Adipocyte (in vitro differentiated cells): ENCODE results near the gene PPFIA3.

Source experiments
- DNase-seq: peaks from one replicate; pipeline ENCODE4 v3.0.0-alpha.2; 2015; ENCODE audit warnings: low read depth
- H3K27me3 ChIP-seq: replicated peaks from 2 replicates; pipeline ENCODE4 v1.7.0; 2013; ENCODE audit warnings: mild to moderate bottlenecking, low read length, moderate library complexity; ENCODE audit not compliant: control insufficient read depth, insufficient read depth
- H3K36me3 ChIP-seq: 2 replicates; pipeline ENCODE4 v1.7.0; 2013; ENCODE audit warnings: low read length, mild to moderate bottlenecking, moderate library complexity; ENCODE audit not compliant: control insufficient read depth, insufficient read depth, severe bottlenecking
- H3K4me1 ChIP-seq: 2 replicates; pipeline ENCODE4 v1.7.0; 2013; ENCODE audit warnings: mild to moderate bottlenecking, low read length, moderate library complexity; ENCODE audit not compliant: control insufficient read depth, insufficient read depth
- H3K4me3 ChIP-seq: 2 replicates; pipeline ENCODE4 v1.7.0; 2013; ENCODE audit warnings: mild to moderate bottlenecking, low read length, moderate library complexity
- H3K9ac ChIP-seq: 2 replicates; pipeline ENCODE4 v1.7.0; 2013; ENCODE audit warnings: mild to moderate bottlenecking, low read length, moderate library complexity
- H3K9me3 ChIP-seq: 2 replicates; pipeline ENCODE4 v1.7.0; 2013; ENCODE audit warnings: mild to moderate bottlenecking, low read length, moderate library complexity; ENCODE audit not compliant: control insufficient read depth

The PPFIA3 gene

GRCh38 chr19:49106648-49107135 lies 12.7 kb upstream of the PPFIA3 start:
- Histone ChIP-seq H3K36me3 (peaks cover 73% of the 10 kb centered on the region), H3K4me1 (peaks cover 17% of the 10 kb centered on the region), H3K4me3 (no peak overlapping the region), H3K9me3 (no peaks in the 10 kb centered on the region), H3K9ac (no peak overlapping the region), H3K27me3 (no peaks in the 10 kb centered on the region)
- peak; percentile 70 for DNase-seq

- Histone ChIP-seq H3K36me3 (peaks cover 64% of the 10 kb centered on the region), H3K27me3 (no peaks in the 10 kb centered on the region), H3K9ac (no peak overlapping the region), H3K4me3 (no peak overlapping the region), H3K9me3 (no peaks in the 10 kb centered on the region), H3K4me1 (peaks cover 17% of the 10 kb centered on the region)
- no peak for DNase-seq
Observed at GRCh38 chr19:49107625-49108459, 11.5 kb upstream of the PPFIA3 start.

DNA sequence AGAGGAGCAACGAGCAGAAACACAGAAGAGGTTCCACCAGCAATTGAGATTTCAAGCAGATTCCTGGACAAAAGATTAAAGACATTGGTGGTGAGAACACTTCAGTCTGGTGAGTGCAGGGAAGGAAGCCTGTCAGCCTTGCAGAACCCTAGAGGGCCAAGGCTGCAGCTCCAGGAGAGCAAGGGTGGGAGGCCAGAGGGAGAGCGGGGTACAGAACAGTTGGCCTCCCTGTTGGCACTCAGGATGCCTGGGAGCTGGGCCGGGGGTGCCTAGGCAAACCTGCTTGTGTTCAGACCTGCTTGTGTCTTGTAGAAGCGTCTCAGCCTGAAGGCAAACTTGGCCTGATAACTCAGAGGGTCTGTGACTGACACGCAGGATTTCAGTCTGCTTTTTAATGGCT lies 10.3 kb upstream of the PPFIA3 start:
- Histone ChIP-seq H3K9ac (no peak overlapping the region), H3K9me3 (no peaks in the 10 kb centered on the region), H3K4me3 (no peak overlapping the region), H3K4me1 (peaks cover 22% of the 10 kb centered on the region), H3K36me3 (peaks cover 57% of the 10 kb centered on the region), H3K27me3 (no peaks in the 10 kb centered on the region)
- DNase-seq: no peak

DNA sequence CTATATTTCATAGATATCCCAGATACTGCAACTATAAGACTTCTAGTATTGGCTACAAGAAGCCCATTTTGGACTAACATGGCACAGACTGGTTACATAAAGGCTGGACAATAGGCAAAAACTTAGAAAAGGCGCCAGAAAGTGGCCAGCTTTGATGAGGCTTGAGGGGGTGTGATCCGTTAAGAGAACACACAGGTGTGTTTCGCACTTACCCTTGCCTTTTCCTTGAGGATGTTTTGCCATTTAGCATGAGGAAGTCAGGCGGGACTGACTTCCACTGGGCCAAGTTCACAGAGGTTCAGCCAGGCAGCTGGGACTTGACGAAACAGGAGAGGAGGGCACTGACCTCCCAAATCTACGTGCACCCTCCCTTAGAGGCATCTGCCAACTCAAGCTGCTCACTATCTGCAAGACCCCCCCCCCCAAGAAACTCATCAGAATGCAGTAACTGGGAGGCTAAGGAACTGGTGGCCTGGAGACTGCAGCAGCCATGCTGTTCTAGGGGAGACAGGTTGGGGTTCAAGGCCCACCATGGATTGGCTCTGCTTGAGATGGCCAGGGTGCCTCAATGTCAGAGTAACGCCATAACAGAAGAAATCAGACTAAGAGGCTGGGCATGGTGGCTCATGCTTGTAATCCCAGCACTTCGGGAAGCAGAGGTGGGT lies 9.6 kb upstream of the PPFIA3 start:
- Histone ChIP-seq H3K9me3 (no peaks in the 10 kb centered on the region), H3K4me1 (peaks cover 22% of the 10 kb centered on the region), H3K27me3 (no peaks in the 10 kb centered on the region), H3K9ac (no peak overlapping the region), H3K4me3 (no peak overlapping the region), H3K36me3 (peaks cover 51% of the 10 kb centered on the region)
- no peak for DNase-seq

DNA sequence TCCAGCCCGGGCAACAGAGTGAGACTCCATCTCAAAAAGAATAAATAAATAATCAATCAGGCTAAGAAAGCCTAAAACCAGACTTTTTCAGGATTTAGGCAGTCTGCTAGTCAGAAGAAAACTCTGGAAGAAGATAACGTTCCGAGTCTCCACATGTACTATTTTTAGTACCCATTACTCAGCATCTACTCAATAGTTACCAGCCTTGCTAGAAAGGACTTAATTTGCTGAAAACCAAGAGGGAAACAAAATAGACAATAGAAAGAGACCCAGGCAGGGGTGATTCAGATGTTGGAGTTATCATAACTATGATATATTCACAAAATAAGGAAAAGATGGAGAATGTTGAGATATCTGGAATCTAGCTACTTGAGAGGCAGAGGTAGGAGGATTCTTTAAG lies 8.8 kb upstream of the PPFIA3 start:
- no peaks in the 10 kb centered on the region for H3K27me3 ChIP-seq
- no peak overlapping the region for H3K4me3 ChIP-seq
- no peak overlapping the region for H3K9ac ChIP-seq
- peaks cover 27% of the 10 kb centered on the region for H3K4me1 ChIP-seq
- peaks cover 43% of the 10 kb centered on the region for H3K36me3 ChIP-seq
- peak; percentile 43 for DNase-seq
- H3K9me3 ChIP-seq: no peaks in the 10 kb centered on the region

DNA sequence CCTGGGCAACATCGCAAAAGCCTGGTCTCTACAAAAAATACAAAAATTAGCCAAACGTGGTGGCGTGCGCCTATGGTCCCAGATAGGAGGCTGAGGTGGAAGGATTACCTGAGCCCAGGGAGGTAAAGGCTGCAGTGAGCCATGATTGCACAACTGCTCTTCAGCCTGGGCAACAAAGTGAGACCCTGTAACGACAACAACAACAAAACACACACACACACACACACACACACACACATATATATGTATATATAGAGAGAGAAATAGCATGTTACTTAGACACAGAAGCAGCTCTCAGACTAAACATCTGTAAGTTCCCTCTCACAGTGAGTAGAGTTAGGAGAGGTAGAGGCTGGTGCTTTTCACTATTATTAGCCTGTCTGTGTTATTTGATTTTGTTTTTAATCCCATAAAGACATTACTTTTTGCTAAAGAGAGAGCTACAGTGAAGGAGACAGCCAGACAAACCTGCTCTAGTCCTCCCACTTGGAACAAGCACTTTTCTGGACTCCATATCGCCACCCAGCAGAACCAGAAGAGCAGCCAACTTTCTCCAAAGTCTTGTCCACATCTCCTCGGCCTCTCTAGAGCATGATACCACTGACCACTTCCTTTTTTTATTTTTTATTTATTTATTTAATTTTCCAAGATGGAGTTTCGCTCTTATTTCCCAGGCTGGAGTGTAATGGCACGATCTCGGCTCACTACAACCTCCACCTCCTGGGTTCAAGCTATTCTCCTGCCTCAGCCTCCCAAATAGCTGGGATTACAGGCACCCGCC lies 7.9 kb upstream of the PPFIA3 start:
- no peak for DNase-seq
- Histone ChIP-seq H3K27me3 (no peaks in the 10 kb centered on the region), H3K9me3 (no peaks in the 10 kb centered on the region), H3K4me3 (no peak overlapping the region), H3K36me3 (peaks cover 35% of the 10 kb centered on the region), H3K9ac (no peak overlapping the region), H3K4me1 (peaks cover 27% of the 10 kb centered on the region)

DNA sequence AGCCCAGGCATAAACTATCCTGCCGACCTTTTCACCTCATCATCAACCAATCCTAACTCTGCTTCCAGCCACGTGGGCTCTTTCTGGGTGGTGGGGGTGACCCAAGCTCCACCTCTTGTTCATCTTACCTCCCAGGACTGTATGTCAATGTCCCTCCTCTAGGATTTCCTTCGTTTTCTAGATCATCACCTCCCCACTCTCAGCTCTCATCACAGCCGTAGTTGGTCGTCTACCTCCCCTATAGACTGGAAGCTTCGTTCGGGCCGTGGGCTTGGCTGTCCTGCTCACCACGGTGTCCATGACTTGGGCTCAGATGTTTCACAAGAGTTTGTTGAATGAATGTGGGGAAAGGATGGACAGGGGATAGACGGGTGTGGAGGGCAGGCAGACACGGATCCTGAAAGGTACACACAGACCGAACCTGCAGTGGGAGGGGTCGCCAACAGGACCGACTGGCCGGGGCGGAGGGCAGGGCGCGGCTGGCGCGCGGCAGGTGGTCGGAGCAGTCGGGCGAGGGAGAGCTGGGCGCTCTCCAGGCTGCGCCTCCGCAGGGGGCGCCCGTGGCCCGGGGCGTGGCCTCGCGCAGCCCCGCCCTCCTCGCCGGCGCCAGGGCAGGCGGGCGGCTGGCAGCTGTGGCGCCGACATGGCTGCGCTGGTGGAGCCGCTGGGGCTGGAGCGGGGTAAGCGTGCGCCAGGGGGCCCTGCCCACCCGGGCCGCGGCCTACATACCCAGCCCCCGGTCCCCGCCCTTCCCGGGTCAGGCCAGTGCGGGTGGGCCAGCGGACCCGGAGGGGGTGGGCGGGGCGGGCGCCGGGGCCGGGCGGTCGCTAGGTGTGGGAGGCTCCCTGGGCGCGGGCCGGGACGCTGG lies 5.3 kb upstream of the PPFIA3 start, which contains the start of gene LIN7B:
TSS of gene LIN7B (plus strand) at position 609 of the 868 bp plus-strand sequence. CDS start at position 644, 35 bp downstream.
- Histone ChIP-seq H3K4me1 (peaks cover 37% of the 10 kb centered on the region), H3K36me3 (peaks cover 9% of the 10 kb centered on the region), H3K4me3 (peak within 1 kb of the TSS; percentile 86), H3K9me3 (no peaks in the 10 kb centered on the region), H3K9ac (peak within 1 kb of the TSS; percentile 89), H3K27me3 (no peaks in the 10 kb centered on the region)
- peak; percentile 88 for DNase-seq

- Histone ChIP-seq H3K36me3 (peaks cover under 1% of the 10 kb centered on the region), H3K9ac (peak overlapping the region; percentile 89), H3K9me3 (no peaks in the 10 kb centered on the region), H3K4me3 (peak overlapping the region; percentile 86), H3K4me1 (peaks cover 40% of the 10 kb centered on the region), H3K27me3 (no peaks in the 10 kb centered on the region)
- peak; percentile 76 for DNase-seq
Observed at GRCh38 chr19:49114630-49115363, 4.5 kb upstream of the PPFIA3 start.

DNA sequence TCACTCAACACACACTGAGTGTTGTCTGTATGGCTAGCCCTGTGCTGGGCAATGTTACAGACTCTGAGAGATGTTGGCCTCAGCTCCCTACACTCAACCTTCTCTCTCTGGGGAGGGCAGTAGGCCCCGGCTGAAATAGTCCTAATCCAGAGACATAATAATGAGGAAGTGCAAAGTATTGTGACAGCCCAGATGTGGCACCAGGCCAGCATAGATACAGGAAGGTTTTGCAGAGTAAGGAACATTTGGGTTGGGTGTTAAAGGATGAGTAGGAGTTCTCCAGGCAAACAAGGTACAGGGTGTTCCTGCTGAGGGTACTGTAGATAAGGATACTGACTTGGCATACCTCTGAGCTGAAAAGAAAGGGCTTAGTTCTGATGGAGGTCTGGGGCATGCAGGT lies 2.8 kb upstream of the PPFIA3 start:
- no peak overlapping the region for H3K9ac ChIP-seq
- peaks cover 24% of the 10 kb centered on the region for H3K4me1 ChIP-seq
- no peak for DNase-seq
- H3K27me3 ChIP-seq: peaks cover 8% of the 10 kb centered on the region
- no peaks in the 10 kb centered on the region for H3K9me3 ChIP-seq
- H3K4me3 ChIP-seq: no peak overlapping the region
- no peaks in the 10 kb centered on the region for H3K36me3 ChIP-seq
